IPS-NIHi7 (cell line): ENCODE measurements around the gene TMEM151A.
"Not testable (repeated sequence)": the region's sequence is repeated elsewhere in the genome, so short reads cannot be mapped to it uniquely, and the experiment has no call there.

Experiments used
- DNase-seq: peaks from one replicate; pipeline ENCODE4 v3.0.0; 2012; ENCODE audit warnings: mixed read lengths; ENCODE audit errors: extremely low spot score

Gene TMEM151A

GRCh38 chr11:66291706-66292542 lies at the start of gene TMEM151A:
TSS of gene TMEM151A (plus strand) at chr11:66291894. CDS start at chr11:66292014, 120 bp downstream.
- DNase-seq: no peak

- no peak for DNase-seq
These were observed 49.5 kb upstream of the TMEM151A start for GRCh38 chr11:66242095-66242765.

GRCh38 chr11:66243782-66244535 lies 47.7 kb upstream of the TMEM151A start:
- DNase-seq: no peak

- no peak for DNase-seq
These were observed 44.4 kb upstream of the TMEM151A start for GRCh38 chr11:66247295-66247694.

GRCh38 chr11:66247801-66248200 lies 43.9 kb upstream of the TMEM151A start:
- no peak for DNase-seq

- DNase-seq: no peak
These were observed 42.8 kb upstream of the TMEM151A start for GRCh38 chr11:66248903-66249302.

GRCh38 chr11:66251809-66252208 lies 39.9 kb upstream of the TMEM151A start:
- peak; percentile 11 for DNase-seq

GRCh38 chr11:66253081-66253480 lies 38.6 kb upstream of the TMEM151A start:
- not testable (repeated sequence) for DNase-seq

GRCh38 chr11:66258473-66258893 lies 33.2 kb upstream of the TMEM151A start:
- DNase-seq: no peak

- no peak for DNase-seq
These were observed 32.5 kb upstream of the TMEM151A start for GRCh38 chr11:66259225-66259624.

- no peak for DNase-seq
These were observed 31.7 kb upstream of the TMEM151A start for GRCh38 chr11:66259956-66260355.

- no peak for DNase-seq
These were observed 30.1 kb upstream of the TMEM151A start for GRCh38 chr11:66261578-66261977.

- DNase-seq: no peak
These were observed 29.5 kb upstream of the TMEM151A start for GRCh38 chr11:66262191-66262590.

- DNase-seq: no peak
These were observed 29.0 kb upstream of the TMEM151A start for GRCh38 chr11:66262696-66263095.

GRCh38 chr11:66263231-66263630 lies 28.5 kb upstream of the TMEM151A start:
- no peak for DNase-seq

- DNase-seq: no peak
These were observed 27.9 kb upstream of the TMEM151A start for GRCh38 chr11:66263785-66264184.

GRCh38 chr11:66264383-66264782 lies 27.3 kb upstream of the TMEM151A start:
- DNase-seq: no peak

GRCh38 chr11:66264914-66265313 lies 26.8 kb upstream of the TMEM151A start:
- DNase-seq: peak; percentile 69

GRCh38 chr11:66265531-66266377 lies 25.9 kb upstream of the TMEM151A start:
- DNase-seq: no peak

- DNase-seq: no peak
These were observed 25.2 kb upstream of the TMEM151A start for GRCh38 chr11:66266378-66267038.

- no peak for DNase-seq
These were observed 24.7 kb upstream of the TMEM151A start for GRCh38 chr11:66267039-66267378.
